ENCODE measurements around the gene AGPAT2.

GRCh38 chr9:136673088-136673974 is 13.9 kb downstream of the AGPAT2 start:
- TF ChIP-seq CTCF (conservative IDR thresholded peaks at IDR 0.05) (no peak), EZH2 (IDR thresholded peaks at IDR 0.05; ENCODE audit: low read depth) (no peak)
